GM18499 (cell line): ENCODE data around the gene CNNM3.
A peak's percentile ranks its signal among the peaks of the same experiment; 100 is the strongest.
"Not testable (repeated sequence)": the region's sequence is repeated elsewhere in the genome, so short reads cannot be mapped to it uniquely, and the experiment has no call there.

Experiments
- ATAC-seq: cut with Tn5 transposase; IDR thresholded peaks from one replicate; pipeline ENCODE4 v1.9.1; 2021; ENCODE audit warnings: moderate number of reproducible peaks; ENCODE audit not compliant: insufficient read depth, unreplicated experiment

CNNM3 gene

GRCh38 chr2:96798733-96799622 lies 17.1 kb upstream of the CNNM3 start:
- no peak for ATAC-seq

GRCh38 chr2:96799623-96799935 lies 16.5 kb upstream of the CNNM3 start:
- ATAC-seq = no peak

GRCh38 chr2:96800061-96801004 lies 15.7 kb upstream of the CNNM3 start:
- no peak for ATAC-seq

- ATAC-seq = peak; percentile 57
Observed at GRCh38 chr2:96801005-96801785, 14.9 kb upstream of the CNNM3 start.

- no peak for ATAC-seq
Observed at GRCh38 chr2:96801786-96802595, 14.1 kb upstream of the CNNM3 start.

- ATAC-seq = no peak
Observed at GRCh38 chr2:96802721-96803120, 13.3 kb upstream of the CNNM3 start.

GRCh38 chr2:96804986-96805385 lies 11.1 kb upstream of the CNNM3 start:
- no peak for ATAC-seq

GRCh38 chr2:96805946-96806345 lies 10.1 kb upstream of the CNNM3 start:
- not testable (repeated sequence) for ATAC-seq

GRCh38 chr2:96806468-96807126 lies 9.5 kb upstream of the CNNM3 start:
- ATAC-seq = no peak

GRCh38 chr2:96807127-96807471 lies 9.0 kb upstream of the CNNM3 start:
- no peak for ATAC-seq

- ATAC-seq = no peak
Observed at GRCh38 chr2:96808176-96808837, 7.8 kb upstream of the CNNM3 start.

- no peak for ATAC-seq
Observed at GRCh38 chr2:96809216-96809882, 6.7 kb upstream of the CNNM3 start.

GRCh38 chr2:96809951-96810782 lies 5.9 kb upstream of the CNNM3 start:
- ATAC-seq = no peak

GRCh38 chr2:96810783-96811192 lies 5.3 kb upstream of the CNNM3 start:
- ATAC-seq = no peak

- ATAC-seq = no peak
Observed at GRCh38 chr2:96811917-96812316, 4.2 kb upstream of the CNNM3 start.

GRCh38 chr2:96813656-96814055 lies 2.4 kb upstream of the CNNM3 start:
- no peak for ATAC-seq

GRCh38 chr2:96815326-96816126 lies 542 bp upstream of the CNNM3 start:
- ATAC-seq = no peak
